Measurements from ENCODE around the gene C20orf144.
A peak's percentile ranks its signal among the peaks of the same experiment; 100 is the strongest.
"Not testable (repeated sequence)": the region's sequence is repeated elsewhere in the genome, so short reads cannot be mapped to it uniquely, and the experiment has no call there.

C20orf144 gene

GRCh38 chr20:33662172-33662571 is at the start of gene C20orf144:
Gene C20orf144, plus strand, starts transcription at chr20:33662327. Its CDS starts 19 bp downstream, at chr20:33662346.
- DNase-seq, result no peak

GRCh38 chr20:33621717-33622400 is 40.3 kb upstream of the C20orf144 start:
- no peak for DNase-seq

GRCh38 chr20:33622705-33623365 is 39.3 kb upstream of the C20orf144 start:
- DNase-seq, result no peak

- DNase-seq, result no peak
Observed at GRCh38 chr20:33624399-33624798, 37.7 kb upstream of the C20orf144 start.

GRCh38 chr20:33626190-33626589 is 35.9 kb upstream of the C20orf144 start:
- no peak for DNase-seq

- DNase-seq, result no peak
Observed at GRCh38 chr20:33627577-33628216, 34.4 kb upstream of the C20orf144 start.

GRCh38 chr20:33629533-33629932 is 32.6 kb upstream of the C20orf144 start:
- no peak for DNase-seq

- DNase-seq, result no peak
Observed at GRCh38 chr20:33629979-33630378, 32.1 kb upstream of the C20orf144 start.

GRCh38 chr20:33630507-33630906 is 31.6 kb upstream of the C20orf144 start:
- no peak for DNase-seq

GRCh38 chr20:33631910-33632309 is 30.2 kb upstream of the C20orf144 start:
- DNase-seq, result not testable (repeated sequence)

GRCh38 chr20:33635341-33635740 is 26.8 kb upstream of the C20orf144 start:
- no peak for DNase-seq

GRCh38 chr20:33636776-33637175 is 25.4 kb upstream of the C20orf144 start:
- no peak for DNase-seq

- no peak for DNase-seq
Observed at GRCh38 chr20:33640287-33640686, 21.8 kb upstream of the C20orf144 start.

- no peak for DNase-seq
Observed at GRCh38 chr20:33644313-33645071, 17.6 kb upstream of the C20orf144 start.

GRCh38 chr20:33645072-33645358 is 17.1 kb upstream of the C20orf144 start:
- DNase-seq, result no peak

- no peak for DNase-seq
Observed at GRCh38 chr20:33645396-33645795, 16.7 kb upstream of the C20orf144 start.

- DNase-seq, result no peak
Observed at GRCh38 chr20:33646191-33646590, 15.9 kb upstream of the C20orf144 start.

GRCh38 chr20:33646959-33647602 is 15.0 kb upstream of the C20orf144 start:
- DNase-seq, result not testable (repeated sequence)

GRCh38 chr20:33647603-33648395 is 14.3 kb upstream of the C20orf144 start:
- DNase-seq, result no peak

- no peak for DNase-seq
Observed at GRCh38 chr20:33648396-33649004, 13.6 kb upstream of the C20orf144 start.

GRCh38 chr20:33649201-33649681 is 12.9 kb upstream of the C20orf144 start:
- peak in 1 of 2 experiments; percentile 44 for DNase-seq
